ENCODE results near the gene FAM229A. TPM values are rescaled to one million over a fixed set of nuclear protein-coding genes. Genes with fewer than 3 reads are reported as not detected.
A peak's percentile ranks its signal among the peaks of the same experiment; 100 is the strongest.

FAM229A gene
- total RNA-seq, 1 donor from 2014 or later, result 17.3 TPM

DNA sequence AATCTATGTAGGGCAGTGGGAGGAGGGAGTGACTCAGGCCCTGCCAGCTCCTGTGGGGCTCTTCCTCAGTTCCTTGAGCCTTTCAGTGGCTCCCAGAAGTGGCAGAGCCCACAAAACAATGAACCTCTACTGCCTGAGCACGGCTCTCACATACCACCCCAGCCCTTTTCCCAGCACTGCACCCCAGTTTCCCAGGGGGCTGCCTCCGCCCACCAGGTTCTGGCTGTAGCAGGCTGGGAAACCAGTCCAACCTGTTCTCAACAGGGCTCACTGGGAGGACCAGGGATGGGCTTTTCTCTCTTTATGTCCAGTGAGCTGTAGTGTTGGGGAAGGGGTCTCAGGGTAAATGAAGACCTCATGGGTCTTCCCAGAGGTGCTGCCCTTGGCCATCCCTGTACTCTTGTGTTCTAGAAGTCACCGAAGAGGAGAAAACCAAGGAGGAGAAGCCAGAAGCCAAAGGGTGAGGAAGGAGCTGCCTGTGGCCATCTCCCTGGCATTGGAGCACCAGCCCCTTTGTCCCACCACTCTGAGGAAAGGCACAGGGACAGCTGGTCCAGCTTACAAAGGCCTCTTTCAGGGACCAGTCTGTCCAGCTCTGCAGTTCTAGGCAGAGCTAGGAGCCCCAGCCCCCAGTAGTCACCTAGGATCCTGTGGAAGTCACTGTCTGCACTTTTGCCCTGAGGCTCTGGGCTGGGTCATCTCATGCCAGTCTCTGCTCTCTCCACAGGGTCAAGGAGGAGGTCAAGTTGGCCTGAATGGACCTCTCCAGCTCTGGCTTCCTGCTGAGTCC lies 29.8 kb downstream of the FAM229A start:
- no peak for DNase-seq (ENCODE audit: low spot score, unreplicated experiment)
- TF ChIP-seq, protein P1, sequence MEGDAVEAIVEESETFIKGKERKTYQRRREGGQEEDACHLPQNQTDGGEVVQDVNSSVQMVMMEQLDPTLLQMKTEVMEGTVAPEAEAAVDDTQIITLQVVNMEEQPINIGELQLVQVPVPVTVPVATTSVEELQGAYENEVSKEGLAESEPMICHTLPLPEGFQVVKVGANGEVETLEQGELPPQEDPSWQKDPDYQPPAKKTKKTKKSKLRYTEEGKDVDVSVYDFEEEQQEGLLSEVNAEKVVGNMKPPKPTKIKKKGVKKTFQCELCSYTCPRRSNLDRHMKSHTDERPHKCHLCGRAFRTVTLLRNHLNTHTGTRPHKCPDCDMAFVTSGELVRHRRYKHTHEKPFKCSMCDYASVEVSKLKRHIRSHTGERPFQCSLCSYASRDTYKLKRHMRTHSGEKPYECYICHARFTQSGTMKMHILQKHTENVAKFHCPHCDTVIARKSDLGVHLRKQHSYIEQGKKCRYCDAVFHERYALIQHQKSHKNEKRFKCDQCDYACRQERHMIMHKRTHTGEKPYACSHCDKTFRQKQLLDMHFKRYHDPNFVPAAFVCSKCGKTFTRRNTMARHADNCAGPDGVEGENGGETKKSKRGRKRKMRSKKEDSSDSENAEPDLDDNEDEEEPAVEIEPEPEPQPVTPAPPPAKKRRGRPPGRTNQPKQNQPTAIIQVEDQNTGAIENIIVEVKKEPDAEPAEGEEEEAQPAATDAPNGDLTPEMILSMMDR (IDR thresholded peaks at IDR 0.05; ENCODE audit: unreplicated experiment), result no peak
- Mint-ChIP-seq H3K9me3 (ENCODE audit: low read depth) (no peaks in the 10 kb centered on the region), H3K36me3 (ENCODE audit: insufficient read depth) (peaks cover 26% of the 10 kb centered on the region), H3K4me3 (ENCODE audit: low read depth) (peak overlapping the region; percentile 46), H3K4me1 (ENCODE audit: low read depth) (peaks cover 29% of the 10 kb centered on the region), H3K27ac (peak overlapping the region; percentile 96), H3K27me3 (no peaks in the 10 kb centered on the region)

DNA sequence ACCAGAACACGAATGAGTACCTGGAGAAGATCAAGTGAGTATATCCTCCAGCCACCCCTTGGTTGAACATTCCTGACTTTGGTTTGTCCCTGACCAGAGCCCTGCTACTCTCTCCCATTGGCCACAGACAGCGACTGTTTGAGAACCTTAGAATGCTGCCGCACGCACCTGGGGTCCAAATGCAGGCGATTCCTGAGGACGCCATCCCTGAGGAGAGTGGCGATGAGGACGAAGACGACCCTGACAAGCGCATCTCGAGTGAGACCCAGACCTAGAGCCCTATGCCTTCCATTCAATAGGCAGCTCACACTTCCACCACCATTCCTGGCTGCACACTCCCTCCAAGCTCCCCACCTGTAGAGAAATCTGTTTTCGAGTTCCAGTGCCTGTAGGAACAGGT lies 30.7 kb downstream of the FAM229A start:
- no peak overlapping the region for H3K4me3 Mint-ChIP-seq (ENCODE audit: low read depth)
- H3K27me3 Mint-ChIP-seq, result no peaks in the 10 kb centered on the region
- H3K4me1 Mint-ChIP-seq (ENCODE audit: low read depth), result peaks cover 26% of the 10 kb centered on the region
- DNase-seq (ENCODE audit: low spot score, unreplicated experiment), result no peak
- H3K9me3 Mint-ChIP-seq (ENCODE audit: low read depth), result no peaks in the 10 kb centered on the region
- H3K27ac Mint-ChIP-seq, result peak overlapping the region; percentile 96
- TF ChIP-seq, protein P1 (IDR thresholded peaks at IDR 0.05; ENCODE audit: unreplicated experiment), result no peak
- H3K36me3 Mint-ChIP-seq (ENCODE audit: insufficient read depth), result peaks cover 26% of the 10 kb centered on the region

DNA sequence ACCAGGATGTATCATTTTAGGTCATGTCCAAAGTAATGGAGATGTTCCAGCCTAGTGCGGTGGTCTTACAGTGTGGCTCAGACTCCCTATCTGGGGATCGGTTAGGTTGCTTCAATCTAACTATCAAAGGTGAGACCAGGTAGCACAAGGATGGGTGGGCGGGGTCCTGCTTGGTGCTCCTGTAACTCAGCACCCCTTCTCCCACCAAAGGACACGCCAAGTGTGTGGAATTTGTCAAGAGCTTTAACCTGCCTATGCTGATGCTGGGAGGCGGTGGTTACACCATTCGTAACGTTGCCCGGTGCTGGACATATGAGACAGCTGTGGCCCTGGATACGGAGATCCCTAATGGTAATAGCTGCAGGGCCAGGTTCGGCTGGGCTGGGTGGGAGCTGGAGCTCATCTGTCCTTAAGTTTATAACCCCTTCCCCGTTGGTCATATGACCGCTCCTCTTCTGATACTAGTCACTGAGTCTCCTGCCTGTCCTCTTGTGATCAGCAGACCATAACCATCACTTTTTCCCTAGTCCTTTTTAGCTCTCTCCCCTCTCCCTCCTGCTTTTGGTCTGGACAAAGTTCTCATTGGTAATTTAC lies 31.6 kb downstream of the FAM229A start:
- Mint-ChIP-seq H3K27me3 (no peaks in the 10 kb centered on the region), H3K36me3 (ENCODE audit: insufficient read depth) (peaks cover 26% of the 10 kb centered on the region), H3K4me3 (ENCODE audit: low read depth) (no peak overlapping the region), H3K4me1 (ENCODE audit: low read depth) (peaks cover 26% of the 10 kb centered on the region), H3K9me3 (ENCODE audit: low read depth) (no peaks in the 10 kb centered on the region), H3K27ac (peak overlapping the region; percentile 96)
- DNase-seq (ENCODE audit: low spot score, unreplicated experiment), result no peak
- TF ChIP-seq, protein P1 (IDR thresholded peaks at IDR 0.05; ENCODE audit: unreplicated experiment), result no peak

DNA sequence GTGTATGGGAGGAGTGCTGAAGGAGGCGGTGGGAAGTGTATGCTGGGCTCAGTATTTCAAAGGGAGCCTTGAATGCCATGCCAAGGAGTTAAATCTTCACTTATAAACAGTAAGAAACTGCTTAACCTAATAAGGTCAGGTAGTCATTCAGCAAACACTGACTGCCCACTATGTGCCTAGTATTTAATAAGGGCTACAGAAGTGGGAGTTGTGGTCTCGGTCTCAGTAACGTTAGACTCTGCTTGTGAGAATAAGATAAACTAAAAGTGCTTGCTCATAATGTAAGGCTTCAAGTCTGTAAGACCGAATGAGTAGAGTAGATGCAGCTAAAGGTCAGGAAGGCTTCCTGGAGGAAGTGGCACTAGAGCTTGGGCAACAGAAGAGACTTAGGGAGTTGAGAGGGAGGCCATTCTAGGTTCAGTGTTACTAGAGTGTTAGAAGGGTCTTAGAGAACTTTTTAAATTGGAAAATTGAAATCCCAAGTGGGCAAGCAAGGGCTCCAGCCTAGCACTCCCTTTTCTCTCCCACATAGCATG lies 32.3 kb downstream of the FAM229A start:
- TF ChIP-seq, protein P1 (IDR thresholded peaks at IDR 0.05; ENCODE audit: unreplicated experiment), result no peak
- H3K27ac Mint-ChIP-seq, result peak overlapping the region; percentile 0
- peaks cover 26% of the 10 kb centered on the region for H3K4me1 Mint-ChIP-seq (ENCODE audit: low read depth)
- no peaks in the 10 kb centered on the region for H3K27me3 Mint-ChIP-seq
- H3K9me3 Mint-ChIP-seq (ENCODE audit: low read depth), result no peaks in the 10 kb centered on the region
- H3K4me3 Mint-ChIP-seq (ENCODE audit: low read depth), result no peak overlapping the region
- no peak for DNase-seq (ENCODE audit: low spot score, unreplicated experiment)
- H3K36me3 Mint-ChIP-seq (ENCODE audit: insufficient read depth), result peaks cover 30% of the 10 kb centered on the region

DNA sequence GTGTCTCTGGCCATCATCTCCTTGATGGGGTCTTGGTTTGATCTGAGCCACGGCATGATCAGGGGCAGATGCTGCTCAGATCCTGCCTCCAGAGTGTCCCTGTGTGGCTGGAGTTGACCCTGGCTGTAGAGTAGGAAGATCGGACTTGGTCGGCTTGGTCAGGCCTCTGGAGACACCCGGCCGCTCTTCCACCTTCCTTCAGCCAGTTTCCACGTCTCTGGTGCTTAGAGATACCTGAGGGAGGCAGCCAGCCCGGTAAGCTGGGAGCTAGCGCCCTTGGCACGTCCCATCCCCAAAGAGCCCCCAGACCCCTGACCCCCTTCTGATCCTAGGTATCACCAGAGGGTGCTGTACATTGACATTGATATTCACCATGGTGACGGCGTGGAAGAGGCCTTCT lies 35.1 kb downstream of the FAM229A start:
- no peak for DNase-seq (ENCODE audit: low spot score, unreplicated experiment)
- peaks cover 18% of the 10 kb centered on the region for H3K36me3 Mint-ChIP-seq (ENCODE audit: insufficient read depth)
- TF ChIP-seq, protein P1 (IDR thresholded peaks at IDR 0.05; ENCODE audit: unreplicated experiment), result no peak
- no peaks in the 10 kb centered on the region for H3K9me3 Mint-ChIP-seq (ENCODE audit: low read depth)
- H3K27ac Mint-ChIP-seq, result no peak overlapping the region
- H3K27me3 Mint-ChIP-seq, result no peaks in the 10 kb centered on the region
- H3K4me1 Mint-ChIP-seq (ENCODE audit: low read depth), result peaks cover 11% of the 10 kb centered on the region
- no peak overlapping the region for H3K4me3 Mint-ChIP-seq (ENCODE audit: low read depth)
